Nephron (organoid): ENCODE measurements around the gene NFAM1.

Experiments used
- H3K27ac Mint-ChIP-seq, 3 experiments: 2 replicates each; pipeline ENCODE4 v1.8.0; 2020; ENCODE audit warnings: mixed read lengths in 3 of 3, mild to moderate bottlenecking in 2 of 3, moderate library complexity in 1 of 3
- H3K27me3 Mint-ChIP-seq: 2 replicates; pipeline ENCODE4 v1.8.0; 2021; ENCODE audit warnings: low read depth, mild to moderate bottlenecking, moderate library complexity, mixed read lengths
- H3K36me3 Mint-ChIP-seq: 2 replicates; pipeline ENCODE4 v1.8.0; 2020; ENCODE audit warnings: low read depth, mixed read lengths
- H3K4me1 Mint-ChIP-seq: 2 replicates; pipeline ENCODE4 v1.8.0; 2020; ENCODE audit warnings: mixed read lengths
- H3K4me3 Mint-ChIP-seq, 3 experiments: 2 replicates each; pipeline ENCODE4 v1.8.0; 2020; ENCODE audit warnings: mild to moderate bottlenecking in 3 of 3, mixed read lengths in 3 of 3, moderate library complexity in 2 of 3
- H3K9me3 Mint-ChIP-seq: 2 replicates; pipeline ENCODE4 v1.8.0; 2020; ENCODE audit warnings: mixed read lengths
- CTCF ChIP-seq, 3 experiments: fragments of 200-600 bp; sonication (generic); IDR thresholded peaks; one replicate each; pipeline ENCODE4 v1.5.0; 2021; ENCODE audit warnings: antibody characterized with exemption in 3 of 3; ENCODE audit not compliant: unreplicated experiment in 3 of 3

NFAM1 gene

GRCh38 chr22:42433754-42434682, 1.8 kb upstream of the NFAM1 start:
- Mint-ChIP-seq H3K36me3 (no peaks in the 10 kb centered on the region), H3K27me3 (peaks cover 33% of the 10 kb centered on the region), H3K4me1 (peaks cover 55% of the 10 kb centered on the region), H3K9me3 (no peaks in the 10 kb centered on the region), H3K4me3 (peak overlapping the region in 1 of 3 experiments; percentile 28), H3K27ac (peak overlapping the region in 2 of 3 experiments; percentile 61 to 69)
- TF ChIP-seq CTCF (IDR thresholded peaks at IDR 0.05; ENCODE audit: unreplicated experiment in 3 of 3), result no peak

- Mint-ChIP-seq H3K36me3 (no peaks in the 10 kb centered on the region), H3K27ac (peak overlapping the region in 1 of 3 experiments; percentile 18), H3K4me3 (no peak overlapping the region), H3K9me3 (no peaks in the 10 kb centered on the region), H3K27me3 (peaks cover 35% of the 10 kb centered on the region), H3K4me1 (peaks cover 54% of the 10 kb centered on the region)
- no peak for TF ChIP-seq CTCF (IDR thresholded peaks at IDR 0.05; ENCODE audit: unreplicated experiment in 3 of 3)
Observed at GRCh38 chr22:42432818-42433217, 615 bp upstream of the NFAM1 start.

GRCh38 chr22:42431401-42432019, 693 bp downstream of the NFAM1 start:
- peak overlapping the region in 1 of 3 experiments; percentile 42 for H3K27ac Mint-ChIP-seq
- H3K36me3 Mint-ChIP-seq, result no peaks in the 10 kb centered on the region
- H3K4me3 Mint-ChIP-seq, result no peak overlapping the region
- no peak for TF ChIP-seq CTCF (IDR thresholded peaks at IDR 0.05; ENCODE audit: unreplicated experiment in 3 of 3)
- H3K4me1 Mint-ChIP-seq, result peaks cover 53% of the 10 kb centered on the region
- no peaks in the 10 kb centered on the region for H3K9me3 Mint-ChIP-seq
- peaks cover 44% of the 10 kb centered on the region for H3K27me3 Mint-ChIP-seq

- H3K4me1 Mint-ChIP-seq, result peaks cover 48% of the 10 kb centered on the region
- peak overlapping the region in 2 of 3 experiments; percentile 45 to 56 for H3K27ac Mint-ChIP-seq
- no peaks in the 10 kb centered on the region for H3K9me3 Mint-ChIP-seq
- no peak for TF ChIP-seq CTCF (IDR thresholded peaks at IDR 0.05; ENCODE audit: unreplicated experiment in 3 of 3)
- no peaks in the 10 kb centered on the region for H3K36me3 Mint-ChIP-seq
- peak overlapping the region in 1 of 3 experiments; percentile 31 for H3K4me3 Mint-ChIP-seq
- peaks cover 44% of the 10 kb centered on the region for H3K27me3 Mint-ChIP-seq
Observed at GRCh38 chr22:42430528-42431125, 1.6 kb downstream of the NFAM1 start.

- no peak for TF ChIP-seq CTCF (IDR thresholded peaks at IDR 0.05; ENCODE audit: unreplicated experiment in 3 of 3)
- peak overlapping the region in 1 of 3 experiments; percentile 23 for H3K4me3 Mint-ChIP-seq
- H3K27me3 Mint-ChIP-seq, result peaks cover 47% of the 10 kb centered on the region
- H3K27ac Mint-ChIP-seq, result no peak overlapping the region
- no peaks in the 10 kb centered on the region for H3K36me3 Mint-ChIP-seq
- peaks cover 49% of the 10 kb centered on the region for H3K4me1 Mint-ChIP-seq
- no peaks in the 10 kb centered on the region for H3K9me3 Mint-ChIP-seq
Observed at GRCh38 chr22:42428760-42429159, 3.4 kb downstream of the NFAM1 start.
